RWPE2 (cell line): Measurements from ENCODE around the gene DOK3.

Source experiments
- ATAC-seq: fragments of 200-7000 bp; cut with Tn5 transposase; 3 replicates; pipeline ENCODE4 v1.9.1; 2021; ENCODE audit warnings: low read depth
- DNase-seq: peaks from one replicate; pipeline ENCODE4 v3.0.0-alpha.2; 2020; ENCODE audit warnings: low spot score
- H3K27ac ChIP-seq: fragments of 450-650 bp; 2 replicates; pipeline ENCODE4 v1.5.1; 2017; ENCODE audit warnings: mild to moderate bottlenecking; ENCODE audit not compliant: poor library complexity, severe bottlenecking
- H3K27me3 ChIP-seq: fragments of 250-450 bp; sonication (Bioruptor Pico); 2 replicates; pipeline ENCODE4 v1.5.1; 2021; ENCODE audit warnings: mild to moderate bottlenecking, moderate library complexity; ENCODE audit not compliant: insufficient read depth, poor library complexity, severe bottlenecking
- H3K36me3 ChIP-seq: fragments of 250-450 bp; sonication (Bioruptor Pico); 2 replicates; pipeline ENCODE4 v1.5.1; 2020; ENCODE audit warnings: low read depth, mild to moderate bottlenecking, moderate library complexity
- H3K4me1 ChIP-seq: fragments of 250-450 bp; sonication (Bioruptor Pico); 2 replicates; pipeline ENCODE4 v1.5.1; 2021; ENCODE audit warnings: mild to moderate bottlenecking, moderate library complexity; ENCODE audit not compliant: insufficient read depth, poor library complexity, severe bottlenecking
- H3K4me3 ChIP-seq: fragments of 250-450 bp; sonication (Bioruptor Pico); 2 replicates; pipeline ENCODE4 v1.5.1; 2021; ENCODE audit warnings: mild to moderate bottlenecking, moderate library complexity; ENCODE audit not compliant: severe bottlenecking
- H3K9me3 ChIP-seq: fragments of 250-450 bp; sonication (Bioruptor Pico); 2 replicates; pipeline ENCODE4 v1.5.1; 2021; ENCODE audit warnings: mild to moderate bottlenecking, moderate library complexity; ENCODE audit not compliant: severe bottlenecking
- CTCF ChIP-seq: fragments of 450-650 bp; IDR thresholded peaks from one replicate; pipeline ENCODE4 v1.5.1; 2017; ENCODE audit warnings: mild to moderate bottlenecking, moderate library complexity; ENCODE audit not compliant: poor library complexity, severe bottlenecking

The DOK3 gene

DNA sequence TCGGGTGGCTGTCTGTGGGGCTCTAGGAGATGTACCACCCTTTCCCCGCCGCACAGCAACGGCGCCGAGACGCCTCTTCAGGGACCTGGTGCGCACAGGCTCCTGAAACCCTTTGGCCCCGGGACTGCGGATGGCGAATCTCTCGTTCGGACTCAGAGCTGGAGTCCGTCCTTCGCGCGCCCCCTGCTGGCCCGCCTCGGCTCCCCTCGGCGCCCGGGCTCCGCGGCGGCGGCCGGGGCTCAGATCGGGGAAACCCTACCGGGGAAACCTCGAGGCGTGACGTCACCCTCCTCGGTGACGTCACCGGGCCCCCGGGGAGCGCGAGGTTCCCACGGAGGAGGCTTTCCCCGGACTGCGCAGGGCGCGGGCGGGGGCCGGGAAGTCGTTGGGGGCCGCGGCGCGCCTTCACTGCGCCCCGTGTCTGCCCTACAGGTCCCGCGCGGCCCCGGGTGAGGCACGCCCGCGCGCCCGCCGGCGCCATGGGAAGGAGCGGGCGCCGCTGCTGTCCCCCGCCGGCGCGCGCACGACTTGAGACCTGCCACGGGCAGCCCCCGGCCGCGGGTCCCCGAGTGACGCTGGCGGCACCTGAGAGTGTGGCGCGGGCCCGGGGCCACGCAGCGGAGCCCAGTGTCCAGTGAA lies 55.1 kb downstream of the DOK3 start:
- Histone ChIP-seq H3K27me3 (no peaks in the 10 kb centered on the region), H3K4me1 (no peaks in the 10 kb centered on the region), H3K36me3 (peaks cover 25% of the 10 kb centered on the region), H3K4me3 (peak overlapping the region; percentile 56), H3K27ac (peak overlapping the region; percentile 77), H3K9me3 (no peaks in the 10 kb centered on the region)
- DNase-seq, result peak; percentile 92
- TF ChIP-seq CTCF, result peak; percentile 97
- ATAC-seq, result peak; percentile 44

DNA sequence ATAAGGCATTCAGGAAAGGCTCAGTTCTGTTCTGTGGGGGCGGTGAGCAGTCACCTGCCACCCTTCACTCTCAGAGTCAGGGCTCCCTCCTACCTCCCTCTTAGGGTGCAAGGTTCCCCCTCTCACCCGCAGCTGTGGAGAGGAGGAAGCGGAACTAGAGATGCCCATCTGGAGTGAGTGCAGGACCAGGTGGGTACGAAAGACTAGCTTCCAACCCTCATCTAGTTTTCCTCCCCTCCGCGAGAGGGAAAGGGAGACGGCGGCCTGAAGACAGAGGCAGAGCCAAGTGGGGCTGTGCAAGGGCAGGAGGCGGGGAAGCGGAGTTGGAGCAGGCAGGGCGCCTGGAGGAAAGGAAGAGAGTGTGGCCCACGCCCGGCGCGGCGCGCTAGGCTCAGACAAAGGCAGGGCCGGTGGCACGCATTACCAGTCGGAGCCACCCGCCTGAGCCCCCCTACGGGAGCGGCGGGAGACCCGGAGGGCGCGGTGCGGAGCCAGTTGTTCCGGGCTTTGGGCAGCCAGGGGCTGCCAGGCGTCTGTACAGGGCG lies 55.7 kb downstream of the DOK3 start:
- Histone ChIP-seq H3K27me3 (no peaks in the 10 kb centered on the region), H3K9me3 (no peaks in the 10 kb centered on the region), H3K36me3 (peaks cover 20% of the 10 kb centered on the region), H3K4me3 (peak overlapping the region; percentile 56), H3K27ac (peak overlapping the region; percentile 77), H3K4me1 (no peaks in the 10 kb centered on the region)
- no peak for TF ChIP-seq CTCF
- ATAC-seq (no peak), DNase-seq (no peak)

DNA sequence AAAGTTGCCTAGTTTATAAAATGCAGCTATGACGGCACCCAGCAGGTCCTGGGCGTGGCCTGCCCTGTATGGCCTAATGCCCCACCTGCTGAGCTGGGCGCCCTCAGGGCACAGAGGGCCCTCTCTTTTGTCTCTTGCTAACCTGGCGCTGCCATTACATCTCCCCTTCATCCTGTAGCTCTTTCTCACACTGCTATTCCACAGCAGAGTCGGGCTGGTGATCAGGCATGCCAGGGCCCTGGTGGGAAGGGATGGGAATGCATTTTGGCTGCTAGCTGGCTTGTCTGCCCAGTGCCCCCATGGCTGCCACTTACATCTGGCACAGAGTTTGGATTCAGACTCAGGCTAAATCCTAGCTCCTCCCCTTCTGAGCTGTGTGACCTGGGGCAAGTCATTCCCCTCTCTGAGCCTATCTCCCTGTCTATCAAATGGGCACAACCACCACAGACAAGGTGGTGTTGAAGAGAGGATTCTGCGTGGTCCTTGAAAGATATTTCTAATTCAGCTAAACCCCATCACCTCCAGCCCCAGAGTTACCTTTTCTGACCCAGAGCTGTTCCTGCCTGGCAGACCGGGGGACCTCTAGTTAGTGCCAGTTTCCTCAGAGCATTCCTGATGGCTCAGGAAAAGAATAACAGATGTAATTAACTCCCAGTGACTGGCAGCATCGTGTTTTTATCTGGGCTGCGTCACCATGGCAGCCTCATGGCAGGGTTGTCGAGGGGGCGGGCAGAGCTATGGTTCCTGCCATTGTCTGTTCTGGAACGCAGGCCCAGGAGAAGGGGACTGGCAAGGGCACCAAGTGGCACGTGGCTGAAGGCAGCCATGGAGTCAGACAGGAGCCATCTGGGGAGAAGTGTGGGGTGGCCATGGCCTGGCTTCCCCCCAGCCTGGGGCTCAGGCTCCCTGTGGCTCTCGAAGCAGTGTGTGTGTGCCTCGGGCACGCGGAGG lies 56.7 kb downstream of the DOK3 start:
- no peak overlapping the region for H3K27ac ChIP-seq
- H3K36me3 ChIP-seq, result peaks cover 11% of the 10 kb centered on the region
- DNase-seq, result no peak

More for the DNA sequence above, 56.7 kb downstream of the DOK3 start:
- no peak for ATAC-seq
- H3K4me1 ChIP-seq, result peaks cover 9% of the 10 kb centered on the region
- no peak overlapping the region for H3K4me3 ChIP-seq
- H3K27me3 ChIP-seq, result no peaks in the 10 kb centered on the region
- H3K9me3 ChIP-seq, result no peaks in the 10 kb centered on the region
- no peak for TF ChIP-seq CTCF
